ENCODE results near the gene AURKAIP1.
A peak's percentile ranks its signal among the peaks of the same experiment; 100 is the strongest.

Gene AURKAIP1

DNA sequence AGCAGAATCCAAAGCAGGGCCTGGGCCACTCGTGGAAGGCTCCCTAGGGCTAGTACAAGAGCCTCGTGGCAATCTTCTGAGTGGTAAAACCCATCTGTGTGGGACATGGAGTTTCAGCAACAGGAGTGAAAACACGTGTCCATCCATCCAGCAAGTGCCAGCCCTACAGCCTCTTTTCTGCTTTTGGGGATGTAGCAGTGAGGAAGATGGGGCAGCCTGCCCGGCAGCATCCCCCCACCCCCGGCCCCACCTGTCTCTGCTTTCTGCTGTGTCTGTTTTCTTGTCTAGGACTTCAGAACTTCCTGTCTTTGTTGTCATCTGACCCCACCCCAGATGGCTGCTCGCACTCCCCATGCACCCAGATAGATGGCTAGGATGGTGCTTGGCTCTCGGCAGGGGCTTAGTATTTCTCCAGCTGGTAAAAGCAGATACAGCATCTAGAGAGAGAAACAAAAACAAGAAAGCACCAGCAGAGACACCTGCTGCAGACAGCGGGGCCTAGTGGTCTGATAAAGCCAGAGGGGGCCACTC lies 48.9 kb downstream of the AURKAIP1 start:
- TF ChIP-seq, protein P1, sequence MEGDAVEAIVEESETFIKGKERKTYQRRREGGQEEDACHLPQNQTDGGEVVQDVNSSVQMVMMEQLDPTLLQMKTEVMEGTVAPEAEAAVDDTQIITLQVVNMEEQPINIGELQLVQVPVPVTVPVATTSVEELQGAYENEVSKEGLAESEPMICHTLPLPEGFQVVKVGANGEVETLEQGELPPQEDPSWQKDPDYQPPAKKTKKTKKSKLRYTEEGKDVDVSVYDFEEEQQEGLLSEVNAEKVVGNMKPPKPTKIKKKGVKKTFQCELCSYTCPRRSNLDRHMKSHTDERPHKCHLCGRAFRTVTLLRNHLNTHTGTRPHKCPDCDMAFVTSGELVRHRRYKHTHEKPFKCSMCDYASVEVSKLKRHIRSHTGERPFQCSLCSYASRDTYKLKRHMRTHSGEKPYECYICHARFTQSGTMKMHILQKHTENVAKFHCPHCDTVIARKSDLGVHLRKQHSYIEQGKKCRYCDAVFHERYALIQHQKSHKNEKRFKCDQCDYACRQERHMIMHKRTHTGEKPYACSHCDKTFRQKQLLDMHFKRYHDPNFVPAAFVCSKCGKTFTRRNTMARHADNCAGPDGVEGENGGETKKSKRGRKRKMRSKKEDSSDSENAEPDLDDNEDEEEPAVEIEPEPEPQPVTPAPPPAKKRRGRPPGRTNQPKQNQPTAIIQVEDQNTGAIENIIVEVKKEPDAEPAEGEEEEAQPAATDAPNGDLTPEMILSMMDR (IDR thresholded peaks at IDR 0.05): no peak
- peak overlapping the region; percentile 100 for H3K4me3 ChIP-seq
- no peak overlapping the region for H3K27ac ChIP-seq

DNA sequence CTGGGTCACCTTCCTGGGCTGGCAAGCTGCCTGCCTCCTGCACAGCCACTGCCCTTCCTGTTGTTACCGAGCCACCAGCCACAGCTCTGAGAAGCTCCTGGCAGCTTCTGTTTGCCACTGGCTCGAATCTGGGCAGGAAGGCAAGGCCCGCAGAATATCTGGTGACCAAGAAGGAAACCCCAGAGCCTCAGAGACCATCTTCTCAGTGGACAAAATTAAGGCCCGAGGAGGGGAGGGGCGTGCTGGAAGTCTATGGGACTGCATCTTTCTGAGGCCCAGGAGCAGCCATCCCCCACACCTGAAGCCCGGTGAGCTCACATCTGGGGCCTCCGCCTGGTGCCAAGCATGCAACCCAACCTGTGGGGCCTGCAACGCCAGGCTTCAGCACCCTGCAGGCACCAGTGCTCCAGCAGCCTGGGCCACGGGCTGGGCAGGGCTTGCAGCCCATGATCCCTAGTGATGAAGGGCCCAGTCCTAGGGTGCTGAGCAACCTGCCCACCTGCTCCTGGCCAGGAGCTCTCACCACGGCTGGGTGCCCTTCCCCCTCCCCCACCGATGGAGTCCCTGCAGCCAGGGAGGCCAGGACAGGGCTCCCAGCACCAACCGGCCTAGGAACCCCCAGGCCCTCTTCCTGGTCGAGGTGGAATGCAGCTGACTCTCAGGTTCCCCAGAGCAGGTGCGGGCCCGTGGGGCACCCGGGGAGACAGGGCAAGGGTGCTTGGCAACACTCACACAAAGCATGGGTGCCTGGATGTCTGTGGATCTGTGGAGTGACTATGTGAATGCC lies 49.5 kb downstream of the AURKAIP1 start:
- Histone ChIP-seq H3K4me3 (peak overlapping the region; percentile 100), H3K27ac (peak overlapping the region; percentile 81 to 96)
- no peak for DNase-seq (ENCODE audit: low spot score)
- TF ChIP-seq, protein P1 (IDR thresholded peaks at IDR 0.05): no peak

More for the DNA sequence above, 48.9 kb downstream of the AURKAIP1 start:
- no peak for DNase-seq (ENCODE audit: low spot score)

DNA sequence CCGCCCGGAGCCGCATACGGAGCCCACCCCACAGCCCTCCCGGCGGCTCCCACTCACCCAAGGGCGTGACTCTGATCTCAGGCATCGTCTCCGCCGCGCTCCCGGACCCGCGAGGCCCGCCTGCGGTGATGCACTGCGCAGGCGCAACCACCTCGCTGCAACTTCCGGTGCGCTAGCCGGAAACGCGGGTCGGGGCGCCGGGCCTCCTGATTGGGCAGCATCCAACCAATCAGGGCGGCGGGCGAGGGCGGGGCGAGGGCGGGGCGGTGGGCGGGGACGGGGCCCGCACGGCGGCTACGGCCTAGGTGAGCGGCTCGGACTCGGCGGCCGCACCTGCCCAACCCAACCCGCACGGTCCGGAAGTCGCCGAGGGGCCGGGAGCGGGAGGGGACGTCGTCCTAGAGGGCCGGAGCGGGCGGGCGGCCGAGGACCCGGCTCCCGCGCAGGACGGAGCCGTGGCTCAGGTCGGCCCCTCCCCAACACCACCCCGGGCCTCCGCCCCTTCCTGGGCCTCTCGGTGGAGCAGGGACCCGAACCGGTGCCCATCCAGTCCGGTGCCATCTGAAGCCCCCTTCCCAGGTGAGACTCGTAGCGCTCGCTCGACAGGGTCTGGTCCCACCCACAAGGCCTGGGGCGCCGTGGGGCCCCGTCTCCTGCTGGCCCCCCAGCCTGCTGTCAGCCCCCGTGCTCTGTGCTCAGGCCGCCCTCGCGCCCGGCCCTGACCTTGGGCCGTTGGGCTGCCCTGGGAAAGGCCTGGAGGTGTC lies 50.3 kb downstream of the AURKAIP1 start, which contains the start of the genes CPTP and INTS11:
CPTP (plus strand) TSS at position 279 of the 764 bp plus-strand sequence. CDS start 2,109 bp downstream, outside the sequence.
INTS11 (minus strand) TSS at position 137 of the 764 bp plus-strand sequence; CDS start at position 85, 52 bp downstream.
- Histone ChIP-seq H3K27ac (peak within 1 kb of the TSS; percentile 81 to 96), H3K4me3 (peak within 1 kb of the TSS; percentile 100)
- DNase-seq (ENCODE audit: low spot score): peak; percentile 92
- TF ChIP-seq, protein P1 (IDR thresholded peaks at IDR 0.05): no peak

DNA sequence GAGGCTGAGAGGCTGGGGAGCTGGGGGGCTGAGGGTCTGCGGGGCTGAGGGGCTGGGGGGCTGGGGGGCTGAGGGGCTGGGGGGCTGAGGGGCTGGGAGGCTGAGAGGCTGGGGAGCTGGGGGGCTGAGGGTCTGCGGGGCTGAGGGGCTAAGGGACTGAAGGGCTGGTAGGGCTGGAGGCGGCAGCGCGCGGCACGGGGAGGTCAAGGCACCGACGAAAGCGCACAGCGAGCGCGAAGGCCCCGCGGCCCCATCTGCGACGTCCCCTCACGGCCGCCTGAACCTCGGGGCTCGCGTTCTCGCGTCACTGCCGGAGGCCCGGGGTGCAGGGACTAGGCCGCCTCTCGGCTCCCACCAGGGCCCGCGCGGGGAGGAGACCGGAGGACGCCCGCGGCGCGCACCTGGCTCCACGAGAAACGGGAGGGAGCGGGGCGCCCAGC lies 50.9 kb downstream of the AURKAIP1 start:
- H3K4me3 ChIP-seq: peak overlapping the region; percentile 100
- no peak for DNase-seq (ENCODE audit: low spot score)
- TF ChIP-seq, protein P1 (IDR thresholded peaks at IDR 0.05): no peak
- H3K27ac ChIP-seq: peak overlapping the region; percentile 81 to 96

Measured in coronary artery (tissue), 2 donors.